HepG2 (cell line): ENCODE measurements around the gene AUNIP.
"Not testable (repeated sequence)": the region's sequence is repeated elsewhere in the genome, so short reads cannot be mapped to it uniquely, and the experiment has no call there.

Experiments used
- GTF3A ChIP-seq: sonication (generic); formaldehyde crosslinking; conservative IDR thresholded peaks from 2 replicates; pipeline ENCODE4 v1.4.0; 2020; ENCODE audit warnings: mild to moderate bottlenecking, missing genetic modification reagents
- TAF1 ChIP-seq: sonication (generic); formaldehyde crosslinking; IDR thresholded peaks from 2 replicates; pipeline ENCODE4 v1.4.0; 2020; ENCODE audit warnings: missing genetic modification reagents
- TCF7 ChIP-seq: sonication (generic); IDR thresholded peaks from 2 replicates; pipeline ENCODE4 v1.6.1; 2016; ENCODE audit warnings: antibody characterized with exemption, low read depth
- ZNF205 ChIP-seq: IDR thresholded peaks from 2 replicates; pipeline ENCODE4 v1.6.1; 2018; ENCODE audit warnings: missing biosample characterization, missing genetic modification reagents
- ZNF788 ChIP-seq: sonication (generic); formaldehyde crosslinking; IDR thresholded peaks from 2 replicates; pipeline ENCODE4 v1.5.0; 2020; ENCODE audit warnings: mild to moderate bottlenecking, missing genetic modification reagents, borderline replicate concordance
- ZSCAN12 ChIP-seq: sonication (generic); formaldehyde crosslinking; IDR thresholded peaks from 2 replicates; pipeline ENCODE4 v1.9.0; 2021; ENCODE audit warnings: mild to moderate bottlenecking, missing genetic modification reagents

GRCh38 chr1:25839808-25840207 is 19.4 kb downstream of the AUNIP start:
- not testable (repeated sequence) for TF ChIP-seq GTF3A; TAF1 (CRISPR knock-in tag); ZNF788; ZNF205 (CRISPR knock-in tag); TCF7; ZSCAN12 (CRISPR knock-in tag)
